Measurements from ENCODE around the gene ARID1B. TPM values are rescaled to one million over a fixed set of nuclear protein-coding genes. Genes with fewer than 3 reads are reported as not detected.

Gene ARID1B
- total RNA-seq, 1 experiment from 2014 or later, result 63.9 TPM

- peak; percentile 1 for DNase-seq (ENCODE audit: unreplicated experiment)
- ChIA-PET POLR2A (no interaction called here), CTCF (no interaction called here)
- H3K27me3 Mint-ChIP-seq (ENCODE audit: insufficient read depth, unreplicated experiment), result no peaks in the 10 kb centered on the region
- H3K4me3 Mint-ChIP-seq (ENCODE audit: unreplicated experiment), result no peak overlapping the region
- H3K36me3 Mint-ChIP-seq (ENCODE audit: insufficient read depth, unreplicated experiment), result no peaks in the 10 kb centered on the region
- TF ChIP-seq CTCF (IDR thresholded peaks at IDR 0.05; ENCODE audit: unreplicated experiment), result no peak
- intact Hi-C loops (cut with micrococcal nuclease), result no loop called here
- H3K27ac Mint-ChIP-seq (ENCODE audit: low read depth, unreplicated experiment), result no peak overlapping the region
- no peaks in the 10 kb centered on the region for H3K9me3 Mint-ChIP-seq (ENCODE audit: unreplicated experiment)
- BruUV-seq (replicated peaks), result no TSS peak
- no peaks in the 10 kb centered on the region for H3K4me1 Mint-ChIP-seq (ENCODE audit: insufficient read depth, unreplicated experiment)
These were observed 29.5 kb upstream of the ARID1B start for GRCh38 chr6:156747715-156748114.

GRCh38 chr6:156748504-156748903 is 28.7 kb upstream of the ARID1B start:
- Mint-ChIP-seq H3K27me3 (ENCODE audit: insufficient read depth, unreplicated experiment) (no peaks in the 10 kb centered on the region), H3K4me3 (ENCODE audit: unreplicated experiment) (no peak overlapping the region), H3K36me3 (ENCODE audit: insufficient read depth, unreplicated experiment) (no peaks in the 10 kb centered on the region), H3K9me3 (ENCODE audit: unreplicated experiment) (no peaks in the 10 kb centered on the region), H3K4me1 (ENCODE audit: insufficient read depth, unreplicated experiment) (no peaks in the 10 kb centered on the region), H3K27ac (ENCODE audit: low read depth, unreplicated experiment) (no peak overlapping the region)
- ChIA-PET CTCF (no interaction called here), POLR2A (no interaction called here)
- no peak for DNase-seq (ENCODE audit: unreplicated experiment)
- intact Hi-C loops (cut with micrococcal nuclease), result no loop called here
- no TSS peak for BruUV-seq (replicated peaks)
- TF ChIP-seq CTCF (IDR thresholded peaks at IDR 0.05; ENCODE audit: unreplicated experiment), result no peak

GRCh38 chr6:156752666-156753301 is 24.4 kb upstream of the ARID1B start:
- no peak for TF ChIP-seq CTCF (IDR thresholded peaks at IDR 0.05; ENCODE audit: unreplicated experiment)
- Mint-ChIP-seq H3K27me3 (ENCODE audit: insufficient read depth, unreplicated experiment) (no peaks in the 10 kb centered on the region), H3K27ac (ENCODE audit: low read depth, unreplicated experiment) (no peak overlapping the region), H3K4me3 (ENCODE audit: unreplicated experiment) (no peak overlapping the region), H3K4me1 (ENCODE audit: insufficient read depth, unreplicated experiment) (no peaks in the 10 kb centered on the region), H3K9me3 (ENCODE audit: unreplicated experiment) (no peaks in the 10 kb centered on the region), H3K36me3 (ENCODE audit: insufficient read depth, unreplicated experiment) (no peaks in the 10 kb centered on the region)
- DNase-seq (ENCODE audit: unreplicated experiment), result peak; percentile 26
- POLR2A ChIA-PET, result interaction anchor here (1.2 to 1.3 kb wide), 2 partner anchors 18 to 32 kb away, joined by 4 to 7 read pairs; no protein-coding TSS in a partner anchor
- no TSS peak for BruUV-seq (replicated peaks)
- intact Hi-C loops (cut with micrococcal nuclease), result no loop called here
- CTCF ChIA-PET, result interaction anchor here (0.9 kb wide), 1 partner anchor 32 kb away, joined by 4 read pairs; no protein-coding TSS in a partner anchor

GRCh38 chr6:156756630-156757610 is 20.3 kb upstream of the ARID1B start:
- POLR2A ChIA-PET, result interaction anchor here (1.0 kb wide), 1 partner anchor 70 kb away, joined by 3 read pairs; no protein-coding TSS in a partner anchor
- Mint-ChIP-seq H3K27me3 (ENCODE audit: insufficient read depth, unreplicated experiment) (no peaks in the 10 kb centered on the region), H3K36me3 (ENCODE audit: insufficient read depth, unreplicated experiment) (no peaks in the 10 kb centered on the region), H3K4me1 (ENCODE audit: insufficient read depth, unreplicated experiment) (no peaks in the 10 kb centered on the region), H3K27ac (ENCODE audit: low read depth, unreplicated experiment) (no peak overlapping the region), H3K9me3 (ENCODE audit: unreplicated experiment) (no peaks in the 10 kb centered on the region), H3K4me3 (ENCODE audit: unreplicated experiment) (no peak overlapping the region)
- DNase-seq (ENCODE audit: unreplicated experiment), result no peak
- intact Hi-C loops (cut with micrococcal nuclease), result no loop called here
- CTCF ChIA-PET, result interaction anchor here (0.6 to 0.7 kb wide), 2 partner anchors 14 to 1438 kb away, joined by 3 read pairs; no protein-coding TSS in a partner anchor
- no peak for TF ChIP-seq CTCF (IDR thresholded peaks at IDR 0.05; ENCODE audit: unreplicated experiment)
- no TSS peak for BruUV-seq (replicated peaks)

Data from MCF 10A (cell line).